Measurements from ENCODE around the gene OR7G1.
A peak's percentile ranks its signal among the peaks of the same experiment; 100 is the strongest.

The OR7G1 gene

DNA sequence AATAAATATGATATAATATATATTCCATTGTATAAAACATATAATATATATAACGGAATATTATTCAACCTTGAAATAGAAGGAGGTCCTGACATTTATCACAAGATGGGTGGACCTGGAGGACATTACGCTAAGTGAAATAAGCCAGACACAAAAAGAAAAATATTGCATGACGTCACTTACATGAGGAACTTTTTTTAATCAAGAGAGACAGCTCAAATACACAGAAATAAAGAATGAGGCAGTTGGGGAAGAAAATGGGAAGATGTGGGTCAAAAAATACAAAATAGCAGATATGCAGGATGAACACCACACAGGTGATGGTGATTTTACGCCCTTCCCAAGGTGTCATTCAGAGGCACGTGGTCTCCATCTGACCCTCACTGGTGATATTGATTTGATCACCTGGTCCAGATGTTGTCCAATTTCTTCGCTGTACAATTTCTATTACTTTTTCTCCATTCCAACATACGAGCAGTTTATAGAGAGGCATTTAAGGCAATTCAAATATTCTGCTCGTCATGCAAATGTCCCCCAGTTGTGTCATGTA is 24.1 kb upstream of the OR7G1 start:
- no peak for DNase-seq (ENCODE audit: low read depth)
- H3K4me3 ChIP-seq (ENCODE audit: low read depth, low read length) = peak overlapping the region; percentile 96
- TF ChIP-seq, protein P1, sequence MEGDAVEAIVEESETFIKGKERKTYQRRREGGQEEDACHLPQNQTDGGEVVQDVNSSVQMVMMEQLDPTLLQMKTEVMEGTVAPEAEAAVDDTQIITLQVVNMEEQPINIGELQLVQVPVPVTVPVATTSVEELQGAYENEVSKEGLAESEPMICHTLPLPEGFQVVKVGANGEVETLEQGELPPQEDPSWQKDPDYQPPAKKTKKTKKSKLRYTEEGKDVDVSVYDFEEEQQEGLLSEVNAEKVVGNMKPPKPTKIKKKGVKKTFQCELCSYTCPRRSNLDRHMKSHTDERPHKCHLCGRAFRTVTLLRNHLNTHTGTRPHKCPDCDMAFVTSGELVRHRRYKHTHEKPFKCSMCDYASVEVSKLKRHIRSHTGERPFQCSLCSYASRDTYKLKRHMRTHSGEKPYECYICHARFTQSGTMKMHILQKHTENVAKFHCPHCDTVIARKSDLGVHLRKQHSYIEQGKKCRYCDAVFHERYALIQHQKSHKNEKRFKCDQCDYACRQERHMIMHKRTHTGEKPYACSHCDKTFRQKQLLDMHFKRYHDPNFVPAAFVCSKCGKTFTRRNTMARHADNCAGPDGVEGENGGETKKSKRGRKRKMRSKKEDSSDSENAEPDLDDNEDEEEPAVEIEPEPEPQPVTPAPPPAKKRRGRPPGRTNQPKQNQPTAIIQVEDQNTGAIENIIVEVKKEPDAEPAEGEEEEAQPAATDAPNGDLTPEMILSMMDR (IDR thresholded peaks at IDR 0.05; ENCODE audit: insufficient read depth, low read depth, low read length, missing control alignments) = no peak

DNA sequence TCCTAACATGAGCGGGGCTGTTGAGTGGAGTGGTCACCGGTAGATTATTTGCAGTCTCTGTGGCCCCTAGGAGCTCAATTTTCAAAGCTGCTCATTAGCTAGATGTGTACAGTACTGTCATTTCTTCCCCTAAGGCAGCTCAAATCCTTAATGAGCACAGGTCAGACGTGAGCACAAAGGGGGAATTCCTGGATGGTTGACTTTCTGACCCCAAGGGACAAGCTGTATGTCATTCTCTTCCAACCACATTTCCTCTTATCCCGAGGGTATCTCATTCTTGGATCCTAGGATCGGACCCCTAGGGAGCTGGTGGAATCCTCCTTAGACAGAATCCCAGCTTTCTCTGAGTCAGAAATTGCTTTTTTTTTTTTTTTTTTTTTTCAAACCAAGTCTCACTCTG is 16.9 kb upstream of the OR7G1 start:
- TF ChIP-seq, protein P1 (IDR thresholded peaks at IDR 0.05; ENCODE audit: insufficient read depth, low read depth, low read length, missing control alignments) = no peak
- H3K4me3 ChIP-seq (ENCODE audit: low read depth, low read length) = no peak overlapping the region
- DNase-seq (ENCODE audit: low read depth) = no peak

DNA sequence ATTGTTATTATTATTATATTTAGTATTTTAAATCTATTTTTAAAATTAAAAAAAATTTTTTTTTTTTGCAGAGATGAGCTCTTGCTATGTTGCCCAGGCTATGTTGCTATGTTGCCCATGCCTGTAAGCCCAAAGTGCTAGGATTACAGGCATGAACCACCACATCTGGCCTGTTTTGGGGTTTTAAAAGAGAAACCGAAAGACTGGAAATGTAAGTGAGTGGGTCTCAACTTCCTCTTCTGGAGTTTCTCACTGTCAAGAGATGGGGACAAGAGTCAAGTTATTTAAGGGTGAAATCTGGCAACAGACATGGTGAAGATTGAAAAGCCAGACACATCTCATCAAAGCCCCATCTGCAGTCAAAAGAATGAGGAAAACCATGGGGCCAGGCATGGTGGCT is 15.4 kb upstream of the OR7G1 start:
- TF ChIP-seq, protein P1 (IDR thresholded peaks at IDR 0.05; ENCODE audit: insufficient read depth, low read depth, low read length, missing control alignments) = no peak
- H3K4me3 ChIP-seq (ENCODE audit: low read depth, low read length) = no peak overlapping the region
- DNase-seq (ENCODE audit: low read depth) = peak; percentile 5

DNA sequence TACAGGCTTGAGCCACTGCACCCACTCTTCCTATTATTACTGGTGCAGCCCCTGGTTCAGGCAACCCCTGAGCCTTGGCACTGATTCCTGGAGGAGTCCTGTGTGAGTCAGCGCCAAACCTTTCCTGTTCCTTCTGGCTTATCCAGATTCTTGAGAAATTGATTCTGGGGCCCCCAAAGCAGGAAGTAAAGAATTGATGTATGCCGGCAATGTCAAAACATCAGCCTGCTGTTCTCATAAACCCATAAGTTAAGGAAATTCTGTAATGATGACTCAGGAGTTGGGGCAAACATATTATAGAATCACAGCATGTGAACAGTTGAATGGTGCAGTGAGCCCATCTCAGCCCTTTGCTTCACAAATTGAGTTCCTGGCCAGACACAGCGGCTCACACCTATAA is 12.6 kb upstream of the OR7G1 start:
- TF ChIP-seq, protein P1 (IDR thresholded peaks at IDR 0.05; ENCODE audit: insufficient read depth, low read depth, low read length, missing control alignments) = no peak
- DNase-seq (ENCODE audit: low read depth) = no peak
- no peak overlapping the region for H3K4me3 ChIP-seq (ENCODE audit: low read depth, low read length)

DNA sequence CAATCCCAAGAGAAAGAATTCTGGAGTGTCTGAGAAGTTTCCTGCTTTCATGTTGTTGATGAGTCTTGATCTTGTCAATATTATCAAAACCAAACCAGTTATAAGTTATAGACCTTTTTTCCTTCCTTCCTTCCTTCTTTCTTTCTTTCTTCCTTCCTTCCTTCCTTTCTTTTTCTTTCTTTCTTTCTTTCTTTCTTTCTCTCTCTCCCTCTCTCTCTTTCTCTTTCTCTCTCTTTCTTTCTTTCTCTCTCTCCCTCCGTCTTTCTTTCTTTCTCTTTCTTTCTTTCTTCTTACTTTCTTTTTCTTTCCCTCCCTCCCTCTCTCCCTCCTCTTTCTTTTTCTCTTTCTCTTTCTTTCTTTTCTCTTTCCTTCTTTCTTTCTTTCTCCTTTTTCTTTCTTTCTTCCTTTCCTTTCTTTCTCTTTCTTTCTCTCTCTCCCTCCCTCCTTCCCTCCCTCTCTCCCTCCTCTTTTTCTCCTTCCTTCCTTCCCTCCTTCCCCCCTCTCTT is 11.4 kb upstream of the OR7G1 start, which contains the start of gene OR7G3:
Gene OR7G3 (minus strand): TSS at position 51 of the 506 bp plus-strand sequence. CDS start 0 bp downstream, at position 51.
- no peak within 1 kb of the TSS for H3K4me3 ChIP-seq (ENCODE audit: low read depth, low read length)
- TF ChIP-seq, protein P1 (IDR thresholded peaks at IDR 0.05; ENCODE audit: insufficient read depth, low read depth, low read length, missing control alignments) = no peak
- DNase-seq (ENCODE audit: low read depth) = no peak

DNA sequence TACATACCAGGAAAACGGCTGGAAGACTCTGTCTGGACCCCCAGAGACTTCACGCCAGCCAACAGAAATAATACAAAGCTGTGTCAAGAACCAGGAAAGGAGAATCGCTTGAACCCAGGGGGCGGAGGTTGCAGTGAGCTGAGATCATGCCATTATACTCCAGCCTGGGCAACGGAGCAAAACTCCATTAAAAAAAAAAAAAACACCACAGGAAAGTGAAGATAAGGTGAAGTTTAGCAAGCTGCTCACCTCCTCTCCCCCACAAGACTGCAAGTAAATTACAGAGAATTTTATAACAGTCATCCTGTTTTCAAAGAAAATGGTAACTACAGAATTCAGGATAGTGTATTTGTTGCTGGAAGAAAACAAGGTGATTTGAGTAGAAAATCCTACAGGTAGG is 984 bp upstream of the OR7G1 start:
- no peak for DNase-seq (ENCODE audit: low read depth)
- no peak overlapping the region for H3K4me3 ChIP-seq (ENCODE audit: low read depth, low read length)
- TF ChIP-seq, protein P1 (IDR thresholded peaks at IDR 0.05; ENCODE audit: insufficient read depth, low read depth, low read length, missing control alignments) = no peak

DNA sequence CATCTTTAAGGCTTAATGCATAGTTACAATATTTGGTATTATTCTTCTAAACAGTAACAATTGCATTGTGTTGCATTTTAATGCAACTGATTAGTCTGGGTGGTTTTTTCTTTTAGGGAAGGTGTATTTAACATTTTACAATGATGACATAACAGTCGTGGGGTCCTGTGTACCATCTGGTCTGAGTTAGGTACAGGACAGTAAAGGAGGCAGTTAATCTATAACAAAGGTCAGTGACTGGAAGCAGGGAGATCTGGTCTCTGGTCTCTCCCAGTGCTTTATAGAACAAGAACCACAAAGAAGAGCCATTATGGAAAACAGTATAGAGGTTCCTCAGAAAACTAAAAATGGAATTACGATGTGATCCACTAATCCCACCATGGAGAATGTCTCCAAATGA is 5.6 kb downstream of the OR7G1 start:
- DNase-seq (ENCODE audit: low read depth) = no peak
- no peak overlapping the region for H3K4me3 ChIP-seq (ENCODE audit: low read depth, low read length)
- TF ChIP-seq, protein P1 (IDR thresholded peaks at IDR 0.05; ENCODE audit: insufficient read depth, low read depth, low read length, missing control alignments) = no peak

All from GM12865 (cell line).